ENCODE measurements around the gene ATP2C2.

Gene ATP2C2

GRCh38 chr16:84367297-84367680, 1.0 kb upstream of the ATP2C2 start:
- Histone ChIP-seq H3K36me3 (ENCODE audit: control insufficient read depth, insufficient read depth, low read length) (no peaks in the 10 kb centered on the region), H3K27ac (ENCODE audit: low read depth, low read length) (no peak overlapping the region), H3K9ac (ENCODE audit: low read length) (no peak overlapping the region), H3K9me3 (ENCODE audit: control insufficient read depth, insufficient read depth, low read depth, low read length) (no peaks in the 10 kb centered on the region), H3K27me3 (ENCODE audit: control insufficient read depth, insufficient read depth, low read length) (peaks cover 50% of the 10 kb centered on the region), H3K4me3 (ENCODE audit: low read depth, low read length) (no peak overlapping the region), H3K4me1 (ENCODE audit: control insufficient read depth, insufficient read depth, low read length) (peaks cover 24% of the 10 kb centered on the region)

- no peak overlapping the region for H3K27ac ChIP-seq (ENCODE audit: low read depth, low read length)
- H3K4me3 ChIP-seq (ENCODE audit: low read depth, low read length), result peak overlapping the region; percentile 58
Observed at GRCh38 chr16:84367750-84368307, 509 bp upstream of the ATP2C2 start.

DNA sequence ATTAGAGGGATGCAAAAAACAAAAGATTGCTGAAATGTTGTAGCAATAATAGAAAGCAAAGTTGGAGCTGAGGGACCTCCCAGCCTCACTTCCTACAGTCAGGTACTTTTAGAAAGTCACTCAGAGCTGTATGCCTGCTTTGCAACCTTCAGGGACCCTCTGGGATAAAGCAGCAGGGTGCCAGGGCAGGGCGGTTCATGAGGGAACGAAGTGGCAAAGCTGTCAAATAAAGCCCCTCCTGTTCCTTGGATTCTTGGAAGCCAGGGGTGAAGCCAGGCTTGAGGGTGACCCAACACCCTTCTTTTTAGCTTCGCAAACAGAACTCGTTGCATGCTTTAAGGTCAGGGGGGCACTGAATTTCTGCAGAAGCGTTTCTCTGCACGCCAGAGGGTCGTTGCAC, 767 bp downstream of the ATP2C2 start:
- Histone ChIP-seq H3K27me3 (ENCODE audit: control insufficient read depth, insufficient read depth, low read length) (peaks cover 50% of the 10 kb centered on the region), H3K9ac (ENCODE audit: low read length) (no peak overlapping the region), H3K27ac (ENCODE audit: low read depth, low read length) (no peak overlapping the region), H3K4me1 (ENCODE audit: control insufficient read depth, insufficient read depth, low read length) (peaks cover 20% of the 10 kb centered on the region), H3K9me3 (ENCODE audit: control insufficient read depth, insufficient read depth, low read depth, low read length) (no peaks in the 10 kb centered on the region), H3K36me3 (ENCODE audit: control insufficient read depth, insufficient read depth, low read length) (no peaks in the 10 kb centered on the region), H3K4me3 (ENCODE audit: low read depth, low read length) (peak overlapping the region; percentile 58)

More at GRCh38 chr16:84367750-84368307, 509 bp upstream of the ATP2C2 start:
- Histone ChIP-seq H3K4me1 (ENCODE audit: control insufficient read depth, insufficient read depth, low read length) (peaks cover 20% of the 10 kb centered on the region), H3K9me3 (ENCODE audit: control insufficient read depth, insufficient read depth, low read depth, low read length) (no peaks in the 10 kb centered on the region), H3K36me3 (ENCODE audit: control insufficient read depth, insufficient read depth, low read length) (no peaks in the 10 kb centered on the region), H3K27me3 (ENCODE audit: control insufficient read depth, insufficient read depth, low read length) (peaks cover 50% of the 10 kb centered on the region), H3K9ac (ENCODE audit: low read length) (peak overlapping the region; percentile 9)

DNA sequence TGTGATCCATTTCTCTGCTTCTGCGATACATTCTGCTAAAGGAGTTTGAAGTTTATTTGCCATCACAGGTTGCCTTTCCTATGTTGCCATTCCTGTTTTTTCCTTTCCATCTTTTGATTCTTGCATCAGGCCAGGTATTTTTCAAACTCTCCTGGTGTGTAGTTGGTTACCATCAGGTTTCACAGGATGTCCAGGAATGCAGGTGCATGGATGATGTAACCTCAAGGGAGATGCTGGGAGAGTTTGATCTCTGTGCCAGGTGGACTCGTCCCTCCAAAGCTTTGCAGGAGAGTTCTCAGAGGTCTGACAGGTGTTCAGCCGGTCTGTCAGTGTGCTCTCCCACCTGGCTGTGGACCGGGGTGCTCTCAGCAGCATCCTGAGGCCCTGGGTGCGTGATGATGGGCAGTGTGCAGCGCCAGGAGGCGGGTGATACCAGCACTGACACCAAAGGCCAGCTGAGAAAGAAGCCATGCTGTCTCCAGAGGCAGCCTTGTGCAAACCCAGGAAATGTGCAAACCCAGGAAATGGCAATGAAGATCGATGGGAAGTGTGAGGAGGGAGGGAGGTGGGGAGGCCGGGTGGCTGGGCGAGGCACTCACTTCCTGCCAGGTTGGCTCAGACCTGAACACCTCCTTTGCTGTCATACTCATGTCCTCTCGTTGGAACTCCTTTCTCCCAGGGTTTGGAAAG, 1.7 kb downstream of the ATP2C2 start:
- no peak overlapping the region for H3K27ac ChIP-seq (ENCODE audit: low read depth, low read length)
- H3K9ac ChIP-seq (ENCODE audit: low read length), result no peak overlapping the region
- no peaks in the 10 kb centered on the region for H3K36me3 ChIP-seq (ENCODE audit: control insufficient read depth, insufficient read depth, low read length)
- H3K4me3 ChIP-seq (ENCODE audit: low read depth, low read length), result no peak overlapping the region
- no peaks in the 10 kb centered on the region for H3K9me3 ChIP-seq (ENCODE audit: control insufficient read depth, insufficient read depth, low read depth, low read length)
- peaks cover 50% of the 10 kb centered on the region for H3K27me3 ChIP-seq (ENCODE audit: control insufficient read depth, insufficient read depth, low read length)
- peaks cover 20% of the 10 kb centered on the region for H3K4me1 ChIP-seq (ENCODE audit: control insufficient read depth, insufficient read depth, low read length)

- Histone ChIP-seq H3K27ac (ENCODE audit: low read depth, low read length) (no peak overlapping the region), H3K36me3 (ENCODE audit: control insufficient read depth, insufficient read depth, low read length) (no peaks in the 10 kb centered on the region), H3K27me3 (ENCODE audit: control insufficient read depth, insufficient read depth, low read length) (peaks cover 50% of the 10 kb centered on the region), H3K9ac (ENCODE audit: low read length) (no peak overlapping the region), H3K4me1 (ENCODE audit: control insufficient read depth, insufficient read depth, low read length) (peaks cover 20% of the 10 kb centered on the region), H3K9me3 (ENCODE audit: control insufficient read depth, insufficient read depth, low read depth, low read length) (no peaks in the 10 kb centered on the region), H3K4me3 (ENCODE audit: low read depth, low read length) (no peak overlapping the region)
Observed at GRCh38 chr16:84370723-84371552, 2.6 kb downstream of the ATP2C2 start.

DNA sequence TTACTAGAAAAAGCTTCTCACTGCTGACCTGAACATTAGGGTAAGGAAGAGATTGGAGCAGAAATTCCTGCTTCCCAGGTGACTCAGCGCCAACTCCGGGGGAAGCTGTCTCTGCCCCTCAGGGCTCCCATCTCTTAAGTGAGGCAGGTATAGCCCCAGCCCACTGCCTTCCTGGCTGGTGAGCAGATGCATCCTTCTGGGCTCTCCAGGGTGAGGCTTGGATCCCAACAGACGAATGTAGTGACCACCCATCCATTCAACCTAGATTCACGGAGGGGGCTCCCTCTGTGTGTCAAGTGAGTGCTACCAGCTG, 3.2 kb downstream of the ATP2C2 start:
- Histone ChIP-seq H3K4me1 (ENCODE audit: control insufficient read depth, insufficient read depth, low read length) (peaks cover 20% of the 10 kb centered on the region), H3K27ac (ENCODE audit: low read depth, low read length) (no peak overlapping the region), H3K9me3 (ENCODE audit: control insufficient read depth, insufficient read depth, low read depth, low read length) (no peaks in the 10 kb centered on the region), H3K9ac (ENCODE audit: low read length) (no peak overlapping the region), H3K4me3 (ENCODE audit: low read depth, low read length) (no peak overlapping the region), H3K36me3 (ENCODE audit: control insufficient read depth, insufficient read depth, low read length) (no peaks in the 10 kb centered on the region), H3K27me3 (ENCODE audit: control insufficient read depth, insufficient read depth, low read length) (peaks cover 50% of the 10 kb centered on the region)

DNA sequence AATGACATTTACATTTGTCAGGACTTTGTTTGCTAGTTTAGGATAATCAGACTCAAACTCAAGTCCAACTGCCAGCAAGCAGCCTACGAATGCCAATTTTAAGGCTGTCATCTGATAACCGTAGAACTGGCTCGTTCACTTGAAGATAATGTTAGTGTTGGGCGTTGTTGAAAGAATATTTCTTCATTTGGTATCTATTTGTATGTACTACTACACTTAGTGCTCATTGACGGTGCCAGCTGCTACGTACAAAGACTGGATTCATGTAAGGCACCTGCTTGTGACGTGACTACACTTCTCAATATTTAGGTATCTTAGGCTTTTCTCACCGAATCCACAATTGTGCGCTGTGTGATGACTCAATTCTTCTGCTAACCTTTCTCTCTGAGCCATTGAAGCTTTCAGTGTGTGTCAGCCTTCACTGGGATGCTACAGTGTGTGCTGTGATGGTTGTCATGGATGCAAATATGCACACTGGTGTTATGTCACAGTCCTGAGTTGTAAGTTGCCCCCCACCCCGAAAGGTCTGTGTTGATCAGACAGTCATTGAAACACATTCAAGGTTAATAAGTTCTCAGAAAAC, 5.7 kb downstream of the ATP2C2 start:
- peaks cover 19% of the 10 kb centered on the region for H3K4me1 ChIP-seq (ENCODE audit: control insufficient read depth, insufficient read depth, low read length)
- no peaks in the 10 kb centered on the region for H3K9me3 ChIP-seq (ENCODE audit: control insufficient read depth, insufficient read depth, low read depth, low read length)
- no peak overlapping the region for H3K4me3 ChIP-seq (ENCODE audit: low read depth, low read length)
- no peak overlapping the region for H3K9ac ChIP-seq (ENCODE audit: low read length)
- H3K36me3 ChIP-seq (ENCODE audit: control insufficient read depth, insufficient read depth, low read length), result no peaks in the 10 kb centered on the region
- H3K27me3 ChIP-seq (ENCODE audit: control insufficient read depth, insufficient read depth, low read length), result peaks cover 27% of the 10 kb centered on the region
- H3K27ac ChIP-seq (ENCODE audit: low read depth, low read length), result no peak overlapping the region

DNA sequence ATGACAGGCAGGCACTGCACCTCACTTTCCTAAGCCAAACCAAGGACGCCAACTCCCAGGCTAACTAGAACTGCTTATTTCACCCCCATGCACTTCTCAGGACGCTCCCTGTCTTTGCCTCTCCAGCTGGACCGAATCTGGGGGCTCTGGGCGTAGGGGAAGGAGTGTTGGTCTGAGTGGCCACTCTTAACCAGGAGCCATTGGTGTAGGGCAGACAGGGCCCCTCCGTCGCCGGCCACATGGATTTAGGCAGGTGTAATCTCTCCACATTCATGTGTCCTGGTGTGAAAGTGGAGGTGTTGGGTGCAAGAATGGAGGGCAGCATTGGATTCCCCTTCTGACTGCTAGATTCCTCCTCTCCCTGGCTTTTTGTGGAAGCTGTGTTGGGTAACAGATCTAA, 9.8 kb downstream of the ATP2C2 start:
- Histone ChIP-seq H3K27ac (ENCODE audit: low read depth, low read length) (no peak overlapping the region), H3K36me3 (ENCODE audit: control insufficient read depth, insufficient read depth, low read length) (no peaks in the 10 kb centered on the region), H3K9me3 (ENCODE audit: control insufficient read depth, insufficient read depth, low read depth, low read length) (no peaks in the 10 kb centered on the region), H3K4me1 (ENCODE audit: control insufficient read depth, insufficient read depth, low read length) (peaks cover 10% of the 10 kb centered on the region), H3K4me3 (ENCODE audit: low read depth, low read length) (no peak overlapping the region), H3K27me3 (ENCODE audit: control insufficient read depth, insufficient read depth, low read length) (no peaks in the 10 kb centered on the region), H3K9ac (ENCODE audit: low read length) (no peak overlapping the region)

GRCh38 chr16:84378567-84378966, 10.2 kb downstream of the ATP2C2 start:
- Histone ChIP-seq H3K9me3 (ENCODE audit: control insufficient read depth, insufficient read depth, low read depth, low read length) (no peaks in the 10 kb centered on the region), H3K36me3 (ENCODE audit: control insufficient read depth, insufficient read depth, low read length) (no peaks in the 10 kb centered on the region), H3K4me3 (ENCODE audit: low read depth, low read length) (no peak overlapping the region), H3K9ac (ENCODE audit: low read length) (no peak overlapping the region), H3K4me1 (ENCODE audit: control insufficient read depth, insufficient read depth, low read length) (peaks cover 10% of the 10 kb centered on the region), H3K27me3 (ENCODE audit: control insufficient read depth, insufficient read depth, low read length) (no peaks in the 10 kb centered on the region), H3K27ac (ENCODE audit: low read depth, low read length) (no peak overlapping the region)

- H3K36me3 ChIP-seq (ENCODE audit: control insufficient read depth, insufficient read depth, low read length), result no peaks in the 10 kb centered on the region
- H3K9ac ChIP-seq (ENCODE audit: low read length), result no peak overlapping the region
- H3K4me3 ChIP-seq (ENCODE audit: low read depth, low read length), result no peak overlapping the region
- H3K4me1 ChIP-seq (ENCODE audit: control insufficient read depth, insufficient read depth, low read length), result peaks cover 10% of the 10 kb centered on the region
- H3K9me3 ChIP-seq (ENCODE audit: control insufficient read depth, insufficient read depth, low read depth, low read length), result peaks cover 2% of the 10 kb centered on the region
- H3K27me3 ChIP-seq (ENCODE audit: control insufficient read depth, insufficient read depth, low read length), result no peaks in the 10 kb centered on the region
- no peak overlapping the region for H3K27ac ChIP-seq (ENCODE audit: low read depth, low read length)
Observed at GRCh38 chr16:84379008-84379708, 10.8 kb downstream of the ATP2C2 start.
